ENCODE results near the gene CLBA1.
"Not testable (repeated sequence)": the region's sequence is repeated elsewhere in the genome, so short reads cannot be mapped to it uniquely, and the experiment has no call there.

CLBA1 gene

GRCh38 chr14:104985675-104986486 lies at the start of gene CLBA1:
TSS of gene CLBA1 (plus strand) at chr14:104985788. CDS start at chr14:104986432, 644 bp downstream.
- DNase-seq (ENCODE audit: low read depth), result peak; percentile 77

- no peak for DNase-seq (ENCODE audit: low read depth)
Observed at GRCh38 chr14:104935955-104936354, 49.6 kb upstream of the CLBA1 start.

- DNase-seq (ENCODE audit: low read depth), result no peak
Observed at GRCh38 chr14:104936361-104937155, 49.0 kb upstream of the CLBA1 start.

- DNase-seq (ENCODE audit: low read depth), result no peak
Observed at GRCh38 chr14:104937161-104937560, 48.4 kb upstream of the CLBA1 start.

GRCh38 chr14:104937694-104938365 lies 47.8 kb upstream of the CLBA1 start:
- DNase-seq (ENCODE audit: low read depth), result no peak

GRCh38 chr14:104938436-104938835 lies 47.2 kb upstream of the CLBA1 start:
- DNase-seq (ENCODE audit: low read depth), result no peak

GRCh38 chr14:104938960-104939359 lies 46.6 kb upstream of the CLBA1 start:
- DNase-seq (ENCODE audit: low read depth), result no peak

- DNase-seq (ENCODE audit: low read depth), result no peak
Observed at GRCh38 chr14:104939666-104940410, 45.8 kb upstream of the CLBA1 start.

- no peak for DNase-seq (ENCODE audit: low read depth)
Observed at GRCh38 chr14:104940526-104941150, 45.0 kb upstream of the CLBA1 start.

GRCh38 chr14:104941508-104942365 lies 43.9 kb upstream of the CLBA1 start:
- no peak for DNase-seq (ENCODE audit: low read depth)

GRCh38 chr14:104942586-104942985 lies 43.0 kb upstream of the CLBA1 start:
- DNase-seq (ENCODE audit: low read depth), result no peak

- not testable (repeated sequence) for DNase-seq (ENCODE audit: low read depth)
Observed at GRCh38 chr14:104943216-104944015, 42.2 kb upstream of the CLBA1 start.

- DNase-seq (ENCODE audit: low read depth), result not testable (repeated sequence)
Observed at GRCh38 chr14:104944016-104944308, 41.6 kb upstream of the CLBA1 start.

- DNase-seq (ENCODE audit: low read depth), result not testable (repeated sequence)
Observed at GRCh38 chr14:104944436-104945205, 41.0 kb upstream of the CLBA1 start.

GRCh38 chr14:104945266-104945665 lies 40.3 kb upstream of the CLBA1 start:
- DNase-seq (ENCODE audit: low read depth), result not testable (repeated sequence)

- not testable (repeated sequence) for DNase-seq (ENCODE audit: low read depth)
Observed at GRCh38 chr14:104945986-104946965, 39.3 kb upstream of the CLBA1 start.

GRCh38 chr14:104947201-104947600 lies 38.4 kb upstream of the CLBA1 start:
- not testable (repeated sequence) for DNase-seq (ENCODE audit: low read depth)

All from activated gamma-delta T cell treated with anti-CD3 and anti-CD28 coated beads, Interleukin-2, amount 50 U/mL, for 16 hours (primary cell).